Thymus (tissue), 11 donors: ENCODE data around the gene MRPS27. TPM values are rescaled to one million over a fixed set of nuclear protein-coding genes. Genes with fewer than 3 reads are reported as not detected.

Source experiments
- DNase-seq, 9 donors: peaks; one replicate each; pipeline ENCODE4 v3.0.0-alpha.2; 2013; ENCODE audit warnings: low spot score in 9 of 9, low read depth in 6 of 9, missing footprints in 1 of 9
- H3K27ac ChIP-seq, 2 donors: one replicate each; pipeline ENCODE4 v1.5.1; 2013; ENCODE audit warnings: control low read depth in 1 of 2, low read depth in 1 of 2, low read length in 1 of 2, mild to moderate bottlenecking in 1 of 2, moderate library complexity in 1 of 2
- H3K27me3 ChIP-seq, 2 donors: one replicate each; pipeline ENCODE4 v1.5.1; 2013; ENCODE audit warnings: low read length in 1 of 2; ENCODE audit not compliant: control insufficient read depth in 2 of 2, insufficient read depth in 1 of 2
- H3K36me3 ChIP-seq, 2 donors: one replicate each; pipeline ENCODE4 v1.5.1; 2013; ENCODE audit warnings: low read length in 1 of 2, mild to moderate bottlenecking in 1 of 2, moderate library complexity in 1 of 2; ENCODE audit not compliant: control insufficient read depth in 2 of 2, insufficient read depth in 2 of 2
- H3K4me1 ChIP-seq, 2 donors: one replicate each; pipeline ENCODE4 v1.5.1; 2013; ENCODE audit warnings: low read length in 2 of 2; ENCODE audit not compliant: control insufficient read depth in 2 of 2, insufficient read depth in 2 of 2
- H3K4me3 ChIP-seq, 2 donors: one replicate each; pipeline ENCODE4 v1.5.1; 2013; ENCODE audit warnings: low read length in 2 of 2, control low read depth in 1 of 2, mild to moderate bottlenecking in 1 of 2
- H3K9me3 ChIP-seq, 2 donors: one replicate each; pipeline ENCODE4 v1.5.1; 2013; ENCODE audit warnings: low read length in 1 of 2, mild to moderate bottlenecking in 1 of 2; ENCODE audit not compliant: control insufficient read depth in 2 of 2, insufficient read depth in 1 of 2
- WGBS: extraction: QIAGEN DNeasy Blood & Tissue Kit; methylation state at CpG from one replicate; pipeline ENCODE4 v1.1.7; 2013; 5-methylcytosine and 5-hydroxymethylcytosine counted together
- polyA plus RNA-seq: library from polyadenylated mRNA; stranded (reverse); fragments of 200-250 nt; gene quantifications from one replicate; pipeline ENCODE4 v1.2.3, GENCODE V29; 2013
- total RNA-seq: library from RNA; stranded (reverse); fragments of 120-200 nt; gene quantifications from one replicate; pipeline ENCODE4 v1.2.4, GENCODE V29; 2013
- donor health status: healthy.

The MRPS27 gene
- total and polyA plus RNA-seq, 2 donors: 27.9 to 46.0 TPM

DNA sequence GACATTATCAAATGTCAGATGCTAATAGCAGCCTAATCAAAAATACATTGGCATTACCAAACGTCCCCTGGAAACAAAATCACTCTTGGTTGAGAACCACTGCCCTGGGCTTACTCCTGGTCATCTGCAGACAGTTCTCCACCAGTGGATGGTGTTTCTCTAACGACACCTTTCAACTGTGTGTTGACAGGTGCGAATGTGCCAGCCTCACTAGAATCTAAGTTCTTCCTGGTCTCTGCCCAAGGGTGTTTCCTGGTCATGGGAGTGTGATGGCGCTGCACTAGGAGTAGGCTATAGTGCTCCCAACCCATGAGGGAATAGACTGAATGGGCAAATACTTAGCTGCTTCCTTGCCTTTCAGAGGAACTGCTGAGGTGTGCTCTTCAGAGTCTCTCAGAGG is 105.9 kb downstream of the MRPS27 start:
- WGBS: 98% methylated on average over 4 of the region's 4 CpGs

DNA sequence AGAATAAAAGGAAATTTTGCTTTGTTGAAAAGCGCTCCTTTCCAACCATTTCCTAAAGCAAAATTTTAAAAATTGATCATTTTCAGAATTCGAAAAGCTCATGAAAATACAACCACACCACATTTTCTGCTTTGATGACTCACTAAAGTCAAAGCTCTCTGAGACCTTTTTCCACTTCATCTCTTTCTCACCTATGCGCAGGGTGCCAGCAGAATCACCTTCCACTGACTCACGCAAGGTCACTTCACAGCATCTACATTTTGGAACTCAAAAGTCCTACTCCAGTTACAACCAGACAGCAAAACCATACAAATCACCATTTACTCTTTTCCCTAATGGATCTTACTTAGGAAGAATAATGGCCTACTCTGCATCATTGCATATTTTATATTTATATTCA is 106.6 kb downstream of the MRPS27 start:
- no peak for DNase-seq
- no peak overlapping the region for H3K4me3 ChIP-seq
- 98% methylated on average over 4 of the region's 4 CpGs for WGBS

More for the DNA sequence above, 105.9 kb downstream of the MRPS27 start:
- H3K4me3 ChIP-seq: no peak overlapping the region
- H3K27me3 ChIP-seq: no peaks in the 10 kb centered on the region
- no peaks in the 10 kb centered on the region for H3K4me1 ChIP-seq
- no peak overlapping the region for H3K27ac ChIP-seq
- peaks cover 0 to 14% of the 10 kb centered on the region in 2 donors for H3K36me3 ChIP-seq
- DNase-seq: no peak
- H3K9me3 ChIP-seq: no peaks in the 10 kb centered on the region

DNA sequence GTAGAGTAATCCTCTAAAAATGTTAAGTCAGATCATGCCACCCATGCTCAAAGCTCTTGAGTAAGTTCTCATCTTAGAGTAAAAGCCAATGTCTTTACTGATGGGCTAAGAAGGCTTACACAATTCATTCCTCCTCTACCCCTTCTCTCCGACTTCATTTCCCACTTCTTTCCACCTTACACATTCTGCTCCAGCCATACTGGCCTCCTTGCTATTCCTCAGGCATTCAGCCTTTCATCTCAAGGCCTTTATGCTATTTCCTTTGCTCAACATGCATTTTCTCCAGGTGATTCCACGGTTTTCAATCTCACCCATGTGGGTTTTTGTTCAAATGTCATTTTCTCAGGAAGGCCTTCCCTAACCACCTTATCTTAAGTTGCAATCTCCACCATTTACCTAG is 107.9 kb downstream of the MRPS27 start:
- H3K36me3 ChIP-seq: peaks cover 0 to 2% of the 10 kb centered on the region in 2 donors

More for the DNA sequence above, 106.6 kb downstream of the MRPS27 start:
- Histone ChIP-seq H3K4me1 (no peaks in the 10 kb centered on the region), H3K27me3 (no peaks in the 10 kb centered on the region), H3K36me3 (peaks cover 0 to 13% of the 10 kb centered on the region in 2 donors), H3K9me3 (no peaks in the 10 kb centered on the region), H3K27ac (no peak overlapping the region)

DNA sequence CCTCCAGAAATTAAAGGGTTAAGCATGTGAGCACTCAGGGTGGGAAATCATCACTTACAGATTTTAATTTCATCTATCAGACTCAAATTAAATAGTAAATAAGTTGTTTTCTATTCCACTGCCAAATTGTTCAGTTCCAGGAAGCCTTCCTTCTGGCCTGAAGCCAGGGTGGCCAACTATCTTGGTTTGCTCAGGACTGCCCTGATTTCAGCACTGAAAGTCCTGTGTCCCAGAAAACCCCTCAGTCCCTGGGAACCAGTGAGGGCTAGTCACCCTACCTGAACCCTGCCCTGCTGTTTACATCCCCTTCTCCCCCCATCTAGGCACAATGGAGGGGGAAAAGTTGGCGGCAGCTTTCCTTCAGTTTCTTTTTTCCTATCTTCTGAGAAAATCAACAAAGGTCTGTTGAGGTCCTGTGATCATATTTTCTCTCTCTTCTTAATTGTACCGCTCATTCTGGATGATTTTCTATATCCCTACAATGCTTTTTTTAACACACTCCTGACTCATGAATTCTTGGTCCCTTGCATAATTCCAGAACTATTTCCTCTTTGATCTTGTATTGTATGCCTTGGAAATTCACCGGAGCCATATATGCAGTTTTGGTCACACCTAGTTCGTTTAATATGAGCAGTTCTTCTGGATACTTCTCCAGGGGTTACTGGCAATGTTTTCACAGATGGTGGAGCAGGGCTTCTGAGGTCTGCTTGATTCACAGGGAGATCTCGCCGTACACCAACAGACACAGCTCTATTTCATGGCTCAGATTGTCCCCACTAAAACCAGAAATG is 109.0 kb downstream of the MRPS27 start:
- Histone ChIP-seq H3K27me3 (no peaks in the 10 kb centered on the region), H3K4me3 (no peak overlapping the region), H3K27ac (peak overlapping the region in 1 of 2 donors; percentile 42), H3K9me3 (no peaks in the 10 kb centered on the region), H3K36me3 (no peaks in the 10 kb centered on the region), H3K4me1 (no peaks in the 10 kb centered on the region)
- no peak for DNase-seq
- WGBS: 91% methylated on average over 6 of the region's 6 CpGs

More for the DNA sequence above, 107.9 kb downstream of the MRPS27 start:
- no peak overlapping the region for H3K27ac ChIP-seq
- H3K9me3 ChIP-seq: no peaks in the 10 kb centered on the region
- H3K4me3 ChIP-seq: no peak overlapping the region
- no peaks in the 10 kb centered on the region for H3K27me3 ChIP-seq
- no peaks in the 10 kb centered on the region for H3K4me1 ChIP-seq
- 96% methylated on average over 2 of the region's 2 CpGs for whole genome bisulfite sequencing
- DNase-seq: no peak

DNA sequence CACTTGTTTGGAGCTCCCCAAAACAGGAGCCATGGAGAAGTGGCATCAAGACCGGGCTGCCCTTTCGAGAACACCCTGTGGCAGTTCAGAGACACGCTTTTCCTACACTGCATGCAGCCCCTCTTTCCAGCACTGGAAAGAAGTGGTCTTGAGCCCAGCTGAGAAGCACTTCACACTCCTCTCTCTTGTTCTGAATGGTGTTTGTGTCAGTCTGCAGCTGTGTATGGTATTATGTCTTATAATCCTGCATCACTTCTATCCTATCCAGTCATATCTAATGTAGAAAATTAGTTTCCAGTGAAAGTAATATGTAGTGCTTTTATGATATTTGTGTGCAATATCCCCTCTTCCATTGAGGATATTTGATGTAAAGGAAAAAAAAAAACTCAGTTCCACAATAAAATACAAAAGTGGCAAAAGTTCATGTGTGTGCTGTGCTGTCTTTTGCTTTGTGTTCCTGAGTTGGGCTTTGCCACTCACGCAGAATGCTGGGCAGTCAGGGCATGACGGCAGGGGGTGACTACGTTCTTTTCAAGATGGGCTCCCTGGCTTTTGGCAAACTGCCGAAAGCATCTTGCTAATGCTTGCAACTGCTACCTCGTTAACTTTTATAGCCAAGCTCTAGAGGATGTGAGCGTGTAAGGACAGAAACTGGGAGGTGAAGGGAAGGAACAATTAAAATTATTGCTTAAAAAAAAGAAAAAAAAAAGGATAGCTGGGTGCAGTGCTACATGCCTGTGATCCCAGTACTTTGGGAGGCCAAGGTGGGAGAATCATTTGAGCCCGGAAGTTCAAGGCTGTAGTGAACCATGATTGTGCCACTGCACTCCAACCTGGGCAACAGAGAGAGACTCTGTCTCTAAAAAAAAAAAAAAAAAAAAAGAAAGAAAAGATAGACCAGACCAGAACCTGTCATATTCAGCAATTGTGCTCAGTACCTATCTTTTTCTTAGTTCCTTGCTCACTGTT is 110.6 kb downstream of the MRPS27 start:
- no peak for DNase-seq
- Histone ChIP-seq H3K4me1 (no peaks in the 10 kb centered on the region), H3K27me3 (no peaks in the 10 kb centered on the region), H3K4me3 (no peak overlapping the region), H3K27ac (no peak overlapping the region), H3K9me3 (no peaks in the 10 kb centered on the region), H3K36me3 (no peaks in the 10 kb centered on the region)
- WGBS: 97% methylated on average over 10 of the region's 10 CpGs

DNA sequence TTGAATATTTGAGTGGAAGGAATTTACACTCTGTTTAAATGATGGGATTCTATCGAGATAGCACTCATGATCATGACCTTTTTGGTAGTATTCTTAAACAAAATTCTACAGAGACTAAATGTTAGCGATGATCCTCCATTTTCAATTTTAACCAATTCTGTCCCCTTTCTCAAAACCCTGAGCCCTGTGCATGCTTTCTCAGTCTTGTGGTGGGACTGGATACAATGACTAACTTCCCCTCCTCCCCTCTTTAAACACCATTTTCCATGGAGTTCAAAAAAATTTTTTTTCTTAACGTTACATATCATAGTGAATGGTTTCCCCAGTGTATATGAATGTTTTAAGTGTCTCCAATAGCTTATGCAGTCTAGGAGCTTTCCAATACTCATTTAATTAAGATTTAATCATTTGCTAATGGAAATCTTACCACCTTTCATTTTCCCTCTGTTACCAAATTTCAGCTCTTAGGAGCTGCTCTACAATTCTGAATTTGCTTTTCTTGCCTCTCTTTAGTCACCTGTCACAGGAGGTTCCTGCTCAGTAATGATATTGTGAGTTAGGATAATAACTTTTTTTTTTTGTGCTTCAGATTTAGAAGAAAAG is 111.6 kb downstream of the MRPS27 start:
- no peaks in the 10 kb centered on the region for H3K36me3 ChIP-seq
- no peaks in the 10 kb centered on the region for H3K4me1 ChIP-seq
- no peak overlapping the region for H3K27ac ChIP-seq
- H3K27me3 ChIP-seq: no peaks in the 10 kb centered on the region
- DNase-seq: no peak
- H3K4me3 ChIP-seq: no peak overlapping the region
- WGBS: 97% methylated on average over 3 of the region's 3 CpGs
- H3K9me3 ChIP-seq: no peaks in the 10 kb centered on the region

DNA sequence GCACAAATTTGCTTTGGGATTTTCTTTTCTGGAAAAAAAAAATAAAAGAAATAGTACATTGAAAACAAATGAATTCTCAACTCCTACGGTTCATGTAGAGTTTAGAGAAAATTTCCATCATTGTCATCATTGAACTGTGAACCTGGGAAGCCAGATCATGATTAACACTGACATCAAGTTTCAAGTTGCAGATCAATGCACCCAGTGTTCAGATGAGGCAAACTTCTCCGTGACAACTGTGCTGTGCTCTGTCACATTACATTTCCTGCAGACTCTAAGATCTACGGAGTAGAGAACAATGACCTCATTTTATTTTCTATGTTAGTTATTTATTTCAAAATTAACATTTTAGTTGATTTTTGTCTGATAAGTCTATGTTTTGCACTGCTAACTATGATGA is 113.0 kb downstream of the MRPS27 start:
- WGBS: 97% methylated on average over 3 of the region's 3 CpGs

DNA sequence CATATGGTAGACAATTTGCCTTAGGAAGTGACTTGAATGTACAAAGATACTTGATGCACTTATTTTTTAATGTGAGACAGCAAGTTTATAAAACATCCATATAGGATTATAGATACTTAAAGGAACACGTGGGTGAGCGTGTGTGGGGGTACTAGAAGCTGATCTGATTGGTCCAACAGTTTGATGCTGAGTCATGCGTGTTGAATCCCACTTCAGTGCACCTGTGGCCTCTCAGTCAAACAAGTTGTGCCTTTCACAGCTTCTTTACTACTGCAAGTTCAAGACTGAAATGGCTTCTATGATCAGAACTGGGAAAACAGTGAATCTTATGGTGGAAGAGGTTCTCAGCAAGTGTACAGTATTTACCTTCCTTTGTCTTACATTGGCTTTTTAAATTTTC is 113.9 kb downstream of the MRPS27 start:
- Histone ChIP-seq H3K27ac (no peak overlapping the region), H3K4me3 (no peak overlapping the region), H3K36me3 (no peaks in the 10 kb centered on the region), H3K4me1 (no peaks in the 10 kb centered on the region), H3K27me3 (no peaks in the 10 kb centered on the region), H3K9me3 (no peaks in the 10 kb centered on the region)
- no peak for DNase-seq
- WGBS: 95% methylated on average over 3 of the region's 3 CpGs

More for the DNA sequence above, 113.0 kb downstream of the MRPS27 start:
- H3K27me3 ChIP-seq: no peaks in the 10 kb centered on the region
- H3K36me3 ChIP-seq: no peaks in the 10 kb centered on the region
- no peaks in the 10 kb centered on the region for H3K9me3 ChIP-seq
- H3K4me1 ChIP-seq: no peaks in the 10 kb centered on the region
- no peak for DNase-seq
- H3K4me3 ChIP-seq: no peak overlapping the region
- no peak overlapping the region for H3K27ac ChIP-seq
